G401 (cell line): Measurements from ENCODE around the gene RALGAPA2. TPM values are rescaled to one million over a fixed set of nuclear protein-coding genes. Genes with fewer than 3 reads are reported as not detected.

Source experiments
- DNase-seq: peaks from one replicate; pipeline ENCODE4 v3.0.0-alpha.2; 2015; ENCODE audit warnings: low spot score
- in situ Hi-C: cut with HindIII; loops from 2 replicates; pipeline ENCODE4 v1.10.0; 2016; ENCODE audit warnings: low sequenced_read_pairs, mixed read lengths
- total RNA-seq: library from RNA; depleted of rRNA; stranded (reverse); fragments of >200 nt; shearing (Covaris generic); gene quantifications from 2 replicates; pipeline ENCODE4 v1.2.3, GENCODE V29; 2014

The RALGAPA2 gene
- total RNA-seq, 1 experiment from 2014 or later: 8.6 TPM

GRCh38 chr20:20406306-20406705 is 306.1 kb downstream of the RALGAPA2 start:
- in situ Hi-C loops: no loop called here
- no peak for DNase-seq

GRCh38 chr20:20405623-20406022 is 306.8 kb downstream of the RALGAPA2 start:
- no peak for DNase-seq
- in situ Hi-C loops: no loop called here

GRCh38 chr20:20404633-20405032 is 307.8 kb downstream of the RALGAPA2 start:
- DNase-seq: peak; percentile 64
- in situ Hi-C loops: no loop called here

GRCh38 chr20:20401991-20402390 is 310.5 kb downstream of the RALGAPA2 start:
- in situ Hi-C loops: no loop called here
- DNase-seq: no peak

GRCh38 chr20:20399531-20400500 is 312.6 kb downstream of the RALGAPA2 start:
- in situ Hi-C loops: no loop called here
- no peak for DNase-seq

GRCh38 chr20:20398123-20398522 is 314.3 kb downstream of the RALGAPA2 start:
- in situ Hi-C loops: no loop called here
- DNase-seq: no peak

GRCh38 chr20:20396794-20397193 is 315.6 kb downstream of the RALGAPA2 start:
- no peak for DNase-seq
- in situ Hi-C loops: no loop called here

GRCh38 chr20:20395903-20396568 is 316.4 kb downstream of the RALGAPA2 start:
- no peak for DNase-seq

GRCh38 chr20:20395087-20395486 is 317.4 kb downstream of the RALGAPA2 start:
- in situ Hi-C loops: no loop called here
- no peak for DNase-seq

More at GRCh38 chr20:20395903-20396568, 316.4 kb downstream of the RALGAPA2 start:
- in situ Hi-C loops: no loop called here

GRCh38 chr20:20393207-20394120 is 319.0 kb downstream of the RALGAPA2 start:
- in situ Hi-C loops: no loop called here
- no peak for DNase-seq

- in situ Hi-C loops: no loop called here
These were observed 320.7 kb downstream of the RALGAPA2 start for GRCh38 chr20:20391766-20392165.

GRCh38 chr20:20391115-20391514 is 321.3 kb downstream of the RALGAPA2 start:
- in situ Hi-C loops: no loop called here
- no peak for DNase-seq

More at GRCh38 chr20:20391766-20392165, 320.7 kb downstream of the RALGAPA2 start:
- no peak for DNase-seq

- in situ Hi-C loops: no loop called here
- DNase-seq: no peak
These were observed 322.1 kb downstream of the RALGAPA2 start for GRCh38 chr20:20390393-20390792.

- in situ Hi-C loops: no loop called here
- no peak for DNase-seq
These were observed 326.3 kb downstream of the RALGAPA2 start for GRCh38 chr20:20386192-20386591.

GRCh38 chr20:20375862-20376261 is 336.6 kb downstream of the RALGAPA2 start:
- in situ Hi-C loops: no loop called here
- DNase-seq: no peak

GRCh38 chr20:20373091-20373571 is 339.3 kb downstream of the RALGAPA2 start:
- in situ Hi-C loops: no loop called here
- DNase-seq: peak; percentile 50

- peak; percentile 50 for DNase-seq
- in situ Hi-C loops: no loop called here
These were observed 340.8 kb downstream of the RALGAPA2 start for GRCh38 chr20:20371681-20372080.

GRCh38 chr20:20371083-20371482 is 341.4 kb downstream of the RALGAPA2 start:
- DNase-seq: peak; percentile 65

GRCh38 chr20:20370094-20370575 is 342.3 kb downstream of the RALGAPA2 start:
- DNase-seq: peak; percentile 70
- in situ Hi-C loops: no loop called here

More at GRCh38 chr20:20371083-20371482, 341.4 kb downstream of the RALGAPA2 start:
- in situ Hi-C loops: no loop called here
